Thyroid gland (tissue), 4 donors: Measurements from ENCODE around the gene USP38. TPM values are rescaled to one million over a fixed set of nuclear protein-coding genes. Genes with fewer than 3 reads are reported as not detected.

ENCODE experiments used
- DNase-seq, 2 donors: peaks; one replicate each; pipeline ENCODE4 v3.0.0-alpha.2; 2019
- H3K27ac ChIP-seq, 3 donors: fragments of 200-600 bp; sonication (generic); 1 replicate in 2 of 3; 2 replicates in 1 of 3; pipeline ENCODE4 v1.5.1; 2016 to 2019; ENCODE audit warnings: mild to moderate bottlenecking in 1 of 3, moderate library complexity in 1 of 3
- H3K27me3 ChIP-seq: fragments of 200-600 bp; sonication (generic); one replicate; pipeline ENCODE4 v1.5.1; 2019
- H3K36me3 ChIP-seq, 2 donors: fragments of 200-600 bp; sonication (generic); one replicate each; pipeline ENCODE4 v1.5.1; 2016 to 2019
- H3K4me1 ChIP-seq, 2 donors: fragments of 200-600 bp; sonication (generic); one replicate each; pipeline ENCODE4 v1.5.1; 2017 to 2019
- H3K4me3 ChIP-seq, 3 donors: fragments of 200-600 bp; sonication (generic); replicated peaks in 1 of 3; 1 replicate in 2 of 3; 2 replicates in 1 of 3; pipeline ENCODE4 v1.5.1; 2016; ENCODE audit warnings: mild to moderate bottlenecking in 1 of 3
- H3K9me3 ChIP-seq: fragments of 200-600 bp; sonication (generic); one replicate; pipeline ENCODE4 v1.5.1; 2017
- CTCF ChIP-seq, 6 experiments: fragments of 200-600 bp in 3 of 6; fragments of 450-650 bp in 3 of 6; sonication (generic) in 3 of 6; IDR thresholded peaks; one replicate each; pipeline ENCODE4 v1.5.1; 2016 to 2019; ENCODE audit warnings: antibody characterized with exemption in 6 of 6, mild to moderate bottlenecking in 2 of 6, inconsistent platforms in 1 of 6, moderate library complexity in 1 of 6
- POLR2A ChIP-seq, 2 donors: fragments of 450-650 bp; IDR thresholded peaks; one replicate each; pipeline ENCODE4 v1.6.1; 2017; ENCODE audit warnings: antibody characterized with exemption in 2 of 2, mild to moderate bottlenecking in 2 of 2, moderate library complexity in 1 of 2
- WGBS, 2 donors: methylation state at CpG; one replicate each; pipeline ENCODE4 v1.1.5; 2017; 5-methylcytosine and 5-hydroxymethylcytosine counted together
- intact Hi-C: fragments of 100-400 bp; cut with DNase I; formaldehyde crosslinking; loops from one replicate; pipeline ENCODE4 v1.15.1; 2023
- total RNA-seq, 4 donors: library from RNA; depleted of rRNA; stranded (reverse); fragments of >200 nt; gene quantifications; one replicate each; pipeline ENCODE4 v1.2.3, GENCODE V29; 2016

USP38 gene
- total RNA-seq, 4 donors from 2014 or later: 21.8 to 39.8 (median 29.9) TPM

DNA sequence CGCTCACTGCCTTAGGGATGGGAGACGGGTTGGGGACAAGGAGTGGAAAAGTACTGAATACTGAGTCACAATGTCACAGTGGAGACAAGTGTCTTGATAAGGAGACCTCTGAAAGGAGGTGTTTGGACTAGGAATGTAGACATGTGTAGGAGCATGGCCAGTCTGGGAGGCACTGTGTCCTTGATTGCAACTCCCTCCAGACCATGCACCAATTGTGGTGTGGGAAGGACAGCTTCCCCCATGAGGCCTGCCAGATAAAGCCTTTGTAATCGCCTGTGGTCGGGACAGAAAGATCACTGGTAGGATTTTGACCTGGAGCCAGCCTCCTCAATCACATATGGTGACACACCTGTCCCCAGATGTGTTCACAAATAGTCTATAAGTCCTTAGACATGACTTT, 64.1 kb downstream of the USP38 start:
- no peak for DNase-seq
- intact Hi-C loops: no loop called here
- Histone ChIP-seq H3K36me3 (no peaks in the 10 kb centered on the region), H3K9me3 (no peaks in the 10 kb centered on the region), H3K4me1 (no peaks in the 10 kb centered on the region), H3K4me3 (no peak overlapping the region), H3K27ac (no peak overlapping the region), H3K27me3 (no peaks in the 10 kb centered on the region)
- WGBS, 2 donors: 96 to 97% methylated on average over 4 of the region's 4 CpGs
- no peak for TF ChIP-seq POLR2A (IDR thresholded peaks at IDR 0.05)

GRCh38 chr4:143250617-143251016, 65.9 kb downstream of the USP38 start:
- 65 to 68% methylated on average over 3 of the region's 3 CpGs for WGBS, 2 donors
- Histone ChIP-seq H3K27ac (no peak overlapping the region), H3K27me3 (no peaks in the 10 kb centered on the region), H3K4me3 (no peak overlapping the region), H3K36me3 (no peaks in the 10 kb centered on the region), H3K9me3 (no peaks in the 10 kb centered on the region), H3K4me1 (no peaks in the 10 kb centered on the region)
- intact Hi-C loops: no loop called here
- no peak for DNase-seq
- no peak for TF ChIP-seq CTCF (IDR thresholded peaks at IDR 0.05)
- no peak for TF ChIP-seq POLR2A (IDR thresholded peaks at IDR 0.05)

DNA sequence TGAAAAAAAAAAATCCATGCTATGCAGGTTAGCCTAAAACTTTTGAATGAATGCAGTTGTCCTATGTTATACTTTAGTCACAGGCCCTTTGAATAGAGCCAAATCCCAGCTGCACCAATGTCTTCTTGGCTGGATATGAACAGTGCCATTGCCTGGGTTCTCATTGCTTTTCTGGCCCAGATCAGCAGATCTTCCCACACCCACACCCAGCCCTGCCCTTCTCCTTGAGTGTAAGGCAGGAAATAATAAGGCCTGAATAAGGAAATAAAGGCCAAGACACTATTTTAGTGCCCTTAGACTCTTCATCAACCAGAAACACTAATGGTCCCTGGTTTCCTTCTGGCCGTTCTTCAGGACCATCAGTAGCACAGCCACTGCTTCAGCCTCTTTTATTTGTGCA, 66.6 kb downstream of the USP38 start:
- no peak overlapping the region for H3K27ac ChIP-seq
- intact Hi-C loops: no loop called here
- WGBS, 2 donors: 77 to 80% methylated on average over 1 of the region's 1 CpG
- H3K4me1 ChIP-seq: no peaks in the 10 kb centered on the region
- TF ChIP-seq POLR2A (IDR thresholded peaks at IDR 0.05): no peak
- no peak for TF ChIP-seq CTCF (IDR thresholded peaks at IDR 0.05)
- DNase-seq: no peak
- no peaks in the 10 kb centered on the region for H3K9me3 ChIP-seq
- no peaks in the 10 kb centered on the region for H3K27me3 ChIP-seq
- no peaks in the 10 kb centered on the region for H3K36me3 ChIP-seq
- no peak overlapping the region for H3K4me3 ChIP-seq

- Histone ChIP-seq H3K4me3 (no peak overlapping the region), H3K27me3 (no peaks in the 10 kb centered on the region), H3K4me1 (no peaks in the 10 kb centered on the region), H3K9me3 (no peaks in the 10 kb centered on the region), H3K27ac (no peak overlapping the region), H3K36me3 (no peaks in the 10 kb centered on the region)
- TF ChIP-seq POLR2A (IDR thresholded peaks at IDR 0.05) (no peak), CTCF (IDR thresholded peaks at IDR 0.05) (no peak)
- DNase-seq: no peak
- 0 to 96% methylated on average over 1 of the region's 1 CpG for WGBS, 2 donors
- intact Hi-C loops: no loop called here
These were observed 67.1 kb downstream of the USP38 start for GRCh38 chr4:143251779-143252178.

DNA sequence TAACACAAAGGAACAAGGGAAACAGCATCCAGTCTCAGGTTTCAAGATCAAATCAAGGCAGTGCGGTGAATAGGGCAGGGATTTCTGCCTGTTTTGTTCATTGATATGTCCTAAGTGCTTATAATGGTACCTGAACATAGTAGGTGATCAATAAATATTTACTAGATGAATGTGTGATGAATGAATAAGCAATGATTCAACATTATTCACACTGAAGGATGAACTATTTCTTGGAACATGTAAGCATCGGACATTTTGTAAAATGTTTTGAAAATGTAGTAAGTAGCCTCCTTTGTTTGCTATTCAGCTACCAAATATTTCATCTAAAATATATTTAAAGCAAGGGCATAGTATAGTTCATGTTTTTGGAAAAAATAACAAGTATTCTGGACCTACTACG, 67.8 kb downstream of the USP38 start:
- no peaks in the 10 kb centered on the region for H3K4me1 ChIP-seq
- DNase-seq: no peak
- H3K4me3 ChIP-seq: no peak overlapping the region
- TF ChIP-seq CTCF (IDR thresholded peaks at IDR 0.05) (no peak), POLR2A (IDR thresholded peaks at IDR 0.05) (no peak)
- no peak overlapping the region for H3K27ac ChIP-seq
- intact Hi-C loops: no loop called here
- H3K36me3 ChIP-seq: no peaks in the 10 kb centered on the region
- H3K27me3 ChIP-seq: no peaks in the 10 kb centered on the region
- no peaks in the 10 kb centered on the region for H3K9me3 ChIP-seq
- WGBS, 2 donors: 89 to 95% methylated on average over 3 of the region's 3 CpGs

GRCh38 chr4:143253166-143253565, 68.4 kb downstream of the USP38 start:
- no peak for DNase-seq
- no peaks in the 10 kb centered on the region for H3K27me3 ChIP-seq
- H3K27ac ChIP-seq: no peak overlapping the region
- H3K4me1 ChIP-seq: no peaks in the 10 kb centered on the region
- intact Hi-C loops: no loop called here
- TF ChIP-seq CTCF (IDR thresholded peaks at IDR 0.05): no peak
- TF ChIP-seq POLR2A (IDR thresholded peaks at IDR 0.05): no peak
- H3K9me3 ChIP-seq: no peaks in the 10 kb centered on the region
- WGBS, 2 donors: 81% methylated on average over 2 of the region's 2 CpGs
- H3K36me3 ChIP-seq: no peaks in the 10 kb centered on the region
- H3K4me3 ChIP-seq: no peak overlapping the region
